ENCODE results near the gene QSOX2. TPM values are rescaled to one million over a fixed set of nuclear protein-coding genes. Genes with fewer than 3 reads are reported as not detected.
"Not testable (repeated sequence)": the region's sequence is repeated elsewhere in the genome, so short reads cannot be mapped to it uniquely, and the experiment has no call there.

The QSOX2 gene
- total RNA-seq, 1 donor from 2014 or later = 14.0 TPM

GRCh38 chr9:136237486-136238341 is 7.9 kb downstream of the QSOX2 start:
- peaks cover 6% of the 10 kb centered on the region for H3K27me3 Mint-ChIP-seq (ENCODE audit: unreplicated experiment)
- H3K9me3 Mint-ChIP-seq (ENCODE audit: unreplicated experiment) = no peaks in the 10 kb centered on the region
- no peak overlapping the region for H3K4me3 Mint-ChIP-seq (ENCODE audit: unreplicated experiment)
- TF ChIP-seq, protein P1, sequence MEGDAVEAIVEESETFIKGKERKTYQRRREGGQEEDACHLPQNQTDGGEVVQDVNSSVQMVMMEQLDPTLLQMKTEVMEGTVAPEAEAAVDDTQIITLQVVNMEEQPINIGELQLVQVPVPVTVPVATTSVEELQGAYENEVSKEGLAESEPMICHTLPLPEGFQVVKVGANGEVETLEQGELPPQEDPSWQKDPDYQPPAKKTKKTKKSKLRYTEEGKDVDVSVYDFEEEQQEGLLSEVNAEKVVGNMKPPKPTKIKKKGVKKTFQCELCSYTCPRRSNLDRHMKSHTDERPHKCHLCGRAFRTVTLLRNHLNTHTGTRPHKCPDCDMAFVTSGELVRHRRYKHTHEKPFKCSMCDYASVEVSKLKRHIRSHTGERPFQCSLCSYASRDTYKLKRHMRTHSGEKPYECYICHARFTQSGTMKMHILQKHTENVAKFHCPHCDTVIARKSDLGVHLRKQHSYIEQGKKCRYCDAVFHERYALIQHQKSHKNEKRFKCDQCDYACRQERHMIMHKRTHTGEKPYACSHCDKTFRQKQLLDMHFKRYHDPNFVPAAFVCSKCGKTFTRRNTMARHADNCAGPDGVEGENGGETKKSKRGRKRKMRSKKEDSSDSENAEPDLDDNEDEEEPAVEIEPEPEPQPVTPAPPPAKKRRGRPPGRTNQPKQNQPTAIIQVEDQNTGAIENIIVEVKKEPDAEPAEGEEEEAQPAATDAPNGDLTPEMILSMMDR (IDR thresholded peaks at IDR 0.05; ENCODE audit: unreplicated experiment) = no peak
- H3K36me3 Mint-ChIP-seq (ENCODE audit: low read depth, unreplicated experiment) = peaks cover 16% of the 10 kb centered on the region
- DNase-seq (ENCODE audit: low spot score) = no peak
- H3K27ac Mint-ChIP-seq (ENCODE audit: unreplicated experiment) = peak overlapping the region; percentile 24
- H3K4me1 Mint-ChIP-seq (ENCODE audit: unreplicated experiment) = peaks cover 21% of the 10 kb centered on the region

DNA sequence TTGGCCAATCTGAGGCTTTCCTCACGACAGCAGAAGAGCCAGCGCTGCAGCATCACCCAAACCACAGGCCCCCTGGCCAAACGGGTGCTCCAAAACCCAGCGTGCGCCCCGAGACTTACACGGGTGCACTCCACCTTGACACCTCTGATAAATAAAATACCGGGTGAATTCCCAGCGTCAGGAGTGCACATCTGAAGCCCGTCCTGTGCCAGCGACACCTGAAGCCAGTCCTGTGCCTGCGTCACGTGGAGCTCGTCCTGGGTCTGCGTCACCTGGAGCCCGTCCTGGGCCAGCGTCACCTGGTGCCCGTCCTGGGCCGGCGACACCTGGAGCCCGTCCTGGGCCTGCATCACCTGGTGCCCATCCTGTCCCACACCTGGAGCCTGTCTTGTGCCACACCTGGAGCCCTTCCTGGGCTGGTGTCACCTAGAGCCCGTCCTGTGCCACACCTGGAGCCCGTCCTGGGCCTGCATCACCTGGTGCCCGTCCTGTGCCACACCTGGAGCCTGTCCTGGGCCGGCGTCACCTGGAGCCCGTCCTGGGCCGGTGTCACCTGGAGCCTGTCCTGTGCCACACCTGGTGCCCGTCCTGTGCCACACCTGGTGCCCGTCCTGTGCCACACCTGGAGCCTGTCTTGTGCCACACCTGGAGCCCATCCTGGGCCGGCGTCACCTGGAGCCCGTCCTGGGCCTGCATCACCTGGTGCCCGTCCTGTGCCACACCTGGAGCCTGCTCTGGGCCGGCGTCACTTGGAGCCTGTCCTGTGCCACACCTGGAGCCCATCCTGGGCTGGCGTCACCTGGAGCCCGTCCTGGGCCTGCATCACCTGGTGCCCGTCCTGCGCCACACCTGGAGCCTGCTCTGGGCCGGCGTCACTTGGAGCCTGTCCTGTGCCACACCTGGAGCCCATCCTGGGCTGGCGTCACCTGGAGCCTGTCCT is 8.9 kb downstream of the QSOX2 start:
- H3K4me1 Mint-ChIP-seq (ENCODE audit: unreplicated experiment) = peaks cover 24% of the 10 kb centered on the region
- H3K27me3 Mint-ChIP-seq (ENCODE audit: unreplicated experiment); H3K27ac Mint-ChIP-seq (ENCODE audit: unreplicated experiment); DNase-seq (ENCODE audit: low spot score); H3K9me3 Mint-ChIP-seq (ENCODE audit: unreplicated experiment); H3K4me3 Mint-ChIP-seq (ENCODE audit: unreplicated experiment): not testable (repeated sequence)
- H3K36me3 Mint-ChIP-seq (ENCODE audit: low read depth, unreplicated experiment) = peaks cover 16% of the 10 kb centered on the region

- DNase-seq (ENCODE audit: low spot score) = no peak
- Mint-ChIP-seq H3K9me3 (ENCODE audit: unreplicated experiment) (no peaks in the 10 kb centered on the region), H3K27ac (ENCODE audit: unreplicated experiment) (no peak overlapping the region), H3K4me3 (ENCODE audit: unreplicated experiment) (no peak overlapping the region), H3K27me3 (ENCODE audit: unreplicated experiment) (peaks cover 4% of the 10 kb centered on the region), H3K4me1 (ENCODE audit: unreplicated experiment) (peaks cover 26% of the 10 kb centered on the region), H3K36me3 (ENCODE audit: low read depth, unreplicated experiment) (peaks cover 16% of the 10 kb centered on the region)
- TF ChIP-seq, protein P1 (IDR thresholded peaks at IDR 0.05; ENCODE audit: unreplicated experiment) = no peak
These were observed 9.7 kb downstream of the QSOX2 start for GRCh38 chr9:136235709-136236455.

DNA sequence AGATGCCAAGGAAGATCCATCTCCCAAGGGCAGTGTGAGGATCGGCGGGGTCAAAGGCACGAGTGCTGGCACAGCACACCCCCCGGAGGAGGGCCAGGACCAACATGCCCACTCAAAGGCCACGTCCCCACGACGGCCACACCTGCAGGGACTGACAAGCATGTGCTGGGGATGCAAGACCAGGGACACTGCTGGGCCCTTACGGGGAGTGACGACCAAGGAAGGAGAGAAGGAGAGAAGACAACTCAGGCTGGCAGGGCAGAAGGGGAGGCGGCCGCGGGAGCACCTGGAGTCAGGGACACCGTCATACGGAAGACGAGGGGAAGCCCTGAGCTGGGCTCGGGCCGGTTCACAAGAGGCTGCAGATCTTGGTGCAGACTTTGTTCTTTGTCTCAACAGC is 10.4 kb downstream of the QSOX2 start:
- Mint-ChIP-seq H3K4me1 (ENCODE audit: unreplicated experiment) (peaks cover 28% of the 10 kb centered on the region), H3K9me3 (ENCODE audit: unreplicated experiment) (no peaks in the 10 kb centered on the region), H3K36me3 (ENCODE audit: low read depth, unreplicated experiment) (peaks cover 16% of the 10 kb centered on the region), H3K27me3 (ENCODE audit: unreplicated experiment) (peaks cover 4% of the 10 kb centered on the region), H3K4me3 (ENCODE audit: unreplicated experiment) (no peak overlapping the region), H3K27ac (ENCODE audit: unreplicated experiment) (no peak overlapping the region)
- TF ChIP-seq, protein P1 (IDR thresholded peaks at IDR 0.05; ENCODE audit: unreplicated experiment) = no peak
- DNase-seq (ENCODE audit: low spot score) = no peak

DNA sequence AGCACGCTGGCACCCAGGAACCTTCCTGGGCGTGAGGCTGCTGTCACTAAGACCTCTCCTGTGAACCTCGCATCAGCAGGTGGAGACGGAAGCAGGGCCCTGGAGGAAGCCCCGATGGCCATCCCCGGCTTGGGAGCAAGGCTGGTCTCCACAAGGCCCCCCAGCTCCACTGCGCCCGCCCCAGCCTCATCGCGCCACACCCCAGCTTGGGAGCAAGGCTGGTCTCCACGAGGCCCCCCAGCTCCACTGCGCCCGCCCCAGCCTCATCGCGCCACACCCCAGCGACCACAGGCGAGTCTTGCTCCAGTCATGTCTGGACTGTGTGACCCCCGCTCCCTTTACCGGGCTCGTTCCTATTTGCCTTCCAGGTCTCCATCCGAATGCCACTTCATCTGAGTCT is 11.0 kb downstream of the QSOX2 start:
- H3K4me1 Mint-ChIP-seq (ENCODE audit: unreplicated experiment) = peaks cover 27% of the 10 kb centered on the region
- TF ChIP-seq, protein P1 (IDR thresholded peaks at IDR 0.05; ENCODE audit: unreplicated experiment) = no peak

More for the DNA sequence above, 11.0 kb downstream of the QSOX2 start:
- Mint-ChIP-seq H3K36me3 (ENCODE audit: low read depth, unreplicated experiment) (peaks cover 16% of the 10 kb centered on the region), H3K27ac (ENCODE audit: unreplicated experiment) (no peak overlapping the region), H3K27me3 (ENCODE audit: unreplicated experiment) (peaks cover 5% of the 10 kb centered on the region), H3K4me3 (ENCODE audit: unreplicated experiment) (no peak overlapping the region), H3K9me3 (ENCODE audit: unreplicated experiment) (no peaks in the 10 kb centered on the region)
- DNase-seq (ENCODE audit: low spot score) = no peak
